Ectodermal cell (in vitro differentiated cells): ENCODE results near the gene ANXA4.

Experiments
- H3K27ac ChIP-seq: 2 replicates; pipeline ENCODE4 v1.7.0; 2013; ENCODE audit warnings: mild to moderate bottlenecking, low read depth, low read length; ENCODE audit not compliant: insufficient read depth, poor library complexity, severe bottlenecking
- H3K27me3 ChIP-seq: 2 replicates; pipeline ENCODE4 v1.7.0; 2013; ENCODE audit warnings: mild to moderate bottlenecking, low read length; ENCODE audit not compliant: insufficient read depth, control insufficient read depth, poor library complexity, severe bottlenecking
- H3K36me3 ChIP-seq: one replicate; pipeline ENCODE4 v1.7.0; 2013; ENCODE audit warnings: low read length; ENCODE audit not compliant: control insufficient read depth, insufficient read depth
- H3K4me1 ChIP-seq: one replicate; pipeline ENCODE4 v1.7.0; 2013; ENCODE audit warnings: low read length; ENCODE audit not compliant: control insufficient read depth, insufficient read depth
- H3K4me3 ChIP-seq: 2 replicates; pipeline ENCODE4 v1.7.0; 2013; ENCODE audit warnings: low read depth, low read length, control low read depth; ENCODE audit not compliant: insufficient read depth
- H3K9me3 ChIP-seq: 2 replicates; pipeline ENCODE4 v1.7.0; 2013; ENCODE audit warnings: mild to moderate bottlenecking, low read length, moderate library complexity; ENCODE audit not compliant: control insufficient read depth
- WGBS, 2 experiments: methylation state at CpG; one replicate each; pipeline ENCODE4 v1.1.7; 2013; ENCODE audit warnings: missing lambda C conversion rate in 2 of 2; 5-methylcytosine and 5-hydroxymethylcytosine counted together

ANXA4 gene

DNA sequence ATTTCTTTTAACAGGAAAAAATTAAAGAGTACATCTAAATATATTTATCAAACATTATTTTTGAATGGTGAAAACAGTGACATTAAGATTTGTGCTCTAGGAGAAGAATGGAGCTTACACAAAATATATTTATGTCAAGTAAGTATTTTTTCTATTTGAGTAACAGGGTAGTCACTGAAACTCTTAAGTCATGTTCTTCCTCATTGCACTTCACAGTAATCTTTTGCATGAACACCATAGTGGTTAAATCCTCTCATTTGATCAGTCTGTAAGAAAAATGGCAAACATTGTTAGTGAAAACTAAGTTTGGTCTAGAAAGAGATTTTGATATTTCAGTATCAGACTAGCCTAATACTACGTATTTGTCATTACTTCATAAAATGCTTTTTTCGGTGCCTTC lies 95.6 kb downstream of the ANXA4 start:
- H3K9me3 ChIP-seq: no peaks in the 10 kb centered on the region
- WGBS, 2 experiments: 100% methylated on average over 1 to 2 of the region's 2 CpGs
- no peaks in the 10 kb centered on the region for H3K27me3 ChIP-seq
- no peak overlapping the region for H3K4me3 ChIP-seq
- no peak overlapping the region for H3K27ac ChIP-seq
- peaks cover 7% of the 10 kb centered on the region for H3K36me3 ChIP-seq
- no peaks in the 10 kb centered on the region for H3K4me1 ChIP-seq

DNA sequence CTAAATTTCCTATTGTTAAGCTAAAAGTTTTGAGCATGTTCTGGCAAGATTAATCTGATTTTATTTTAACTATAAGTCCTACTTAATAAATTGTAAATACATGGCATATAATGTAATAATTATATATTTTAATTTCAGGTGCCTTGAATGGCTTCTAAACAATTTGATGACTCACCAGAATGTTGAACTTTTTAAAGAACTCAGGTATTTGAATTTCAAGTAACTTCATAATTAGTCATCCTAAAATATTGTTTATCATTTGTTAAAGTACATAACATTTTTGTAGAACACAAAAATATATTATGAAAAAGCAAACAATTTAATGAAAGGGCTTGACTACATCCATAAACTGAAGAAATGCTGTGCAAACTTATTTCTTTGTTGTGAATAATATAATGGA lies 102.1 kb downstream of the ANXA4 start:
- peaks cover 10% of the 10 kb centered on the region for H3K36me3 ChIP-seq

DNA sequence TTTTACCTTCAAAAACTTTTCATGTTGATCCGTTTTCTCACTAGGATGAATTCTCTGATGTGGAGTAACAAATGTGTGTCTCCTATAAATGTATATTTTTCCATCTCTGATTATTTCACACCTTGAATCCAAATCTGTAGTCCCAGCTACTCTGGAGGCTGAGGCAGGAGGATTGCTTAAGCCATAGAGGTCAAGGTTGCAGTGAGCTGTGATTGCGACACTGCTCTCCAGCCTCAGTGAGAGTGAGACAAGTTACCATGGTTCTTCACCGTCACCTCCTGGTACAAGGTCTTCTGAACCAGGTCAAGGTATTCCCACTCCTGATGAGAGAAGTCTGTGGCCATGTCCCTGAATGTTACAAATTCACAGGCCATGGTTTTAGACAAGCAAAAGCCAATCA lies 102.6 kb downstream of the ANXA4 start:
- no peaks in the 10 kb centered on the region for H3K27me3 ChIP-seq
- H3K27ac ChIP-seq: no peak overlapping the region
- no peaks in the 10 kb centered on the region for H3K4me1 ChIP-seq
- WGBS, 2 experiments: 86 to 97% methylated on average over 2 of the region's 3 CpGs
- H3K36me3 ChIP-seq: peaks cover 10% of the 10 kb centered on the region
- H3K4me3 ChIP-seq: no peak overlapping the region
- no peaks in the 10 kb centered on the region for H3K9me3 ChIP-seq

More for the DNA sequence above, 102.1 kb downstream of the ANXA4 start:
- Histone ChIP-seq H3K4me1 (no peaks in the 10 kb centered on the region), H3K27me3 (no peaks in the 10 kb centered on the region), H3K27ac (no peak overlapping the region), H3K9me3 (no peaks in the 10 kb centered on the region), H3K4me3 (no peak overlapping the region)

DNA sequence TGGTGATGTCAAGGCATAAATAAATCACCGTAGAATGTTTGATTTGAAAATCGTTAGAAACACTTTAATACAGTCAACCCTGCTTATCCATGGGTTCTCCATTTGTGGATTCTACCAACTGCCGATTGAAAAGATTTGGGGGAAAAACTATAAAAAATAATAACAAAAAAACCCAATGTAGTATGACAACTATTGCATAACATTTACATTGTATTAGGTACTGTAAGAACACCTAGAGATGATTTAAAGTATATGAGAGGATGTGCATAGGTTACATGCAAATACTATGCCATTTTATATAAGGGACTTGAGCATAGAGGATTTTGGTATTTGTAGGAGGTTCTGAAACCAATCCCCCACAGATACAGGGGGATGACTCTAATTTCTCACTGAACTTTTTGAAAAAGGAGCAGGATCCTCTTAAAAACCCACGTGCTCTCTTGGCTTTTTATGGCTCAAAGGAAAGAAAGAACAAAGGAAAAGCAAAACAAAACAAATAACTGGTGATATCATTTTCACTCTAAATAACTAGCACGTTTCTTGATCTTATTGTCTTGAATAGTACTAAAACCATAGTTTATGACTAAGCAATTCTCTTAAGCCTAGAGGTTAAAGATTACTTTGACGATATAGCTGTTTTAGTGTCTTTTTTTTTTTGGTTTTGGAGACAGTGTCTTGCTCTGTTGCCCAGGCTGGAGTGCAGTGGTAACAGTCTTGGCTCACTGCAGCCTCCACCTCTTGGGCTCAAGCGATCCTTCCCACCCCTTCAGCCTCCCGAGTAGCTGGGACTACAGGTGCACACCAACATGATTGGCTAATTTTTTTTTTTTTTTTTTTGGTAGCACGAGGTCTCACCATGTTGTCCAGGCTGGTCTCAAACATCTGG lies 104.5 kb downstream of the ANXA4 start:
- no peaks in the 10 kb centered on the region for H3K4me1 ChIP-seq
- peaks cover 6% of the 10 kb centered on the region for H3K36me3 ChIP-seq
- no peak overlapping the region for H3K27ac ChIP-seq
- H3K9me3 ChIP-seq: no peaks in the 10 kb centered on the region
- no peak overlapping the region for H3K4me3 ChIP-seq
- 84 to 91% methylated on average over 5 to 9 of the region's 9 CpGs for WGBS, 2 experiments
- no peaks in the 10 kb centered on the region for H3K27me3 ChIP-seq

DNA sequence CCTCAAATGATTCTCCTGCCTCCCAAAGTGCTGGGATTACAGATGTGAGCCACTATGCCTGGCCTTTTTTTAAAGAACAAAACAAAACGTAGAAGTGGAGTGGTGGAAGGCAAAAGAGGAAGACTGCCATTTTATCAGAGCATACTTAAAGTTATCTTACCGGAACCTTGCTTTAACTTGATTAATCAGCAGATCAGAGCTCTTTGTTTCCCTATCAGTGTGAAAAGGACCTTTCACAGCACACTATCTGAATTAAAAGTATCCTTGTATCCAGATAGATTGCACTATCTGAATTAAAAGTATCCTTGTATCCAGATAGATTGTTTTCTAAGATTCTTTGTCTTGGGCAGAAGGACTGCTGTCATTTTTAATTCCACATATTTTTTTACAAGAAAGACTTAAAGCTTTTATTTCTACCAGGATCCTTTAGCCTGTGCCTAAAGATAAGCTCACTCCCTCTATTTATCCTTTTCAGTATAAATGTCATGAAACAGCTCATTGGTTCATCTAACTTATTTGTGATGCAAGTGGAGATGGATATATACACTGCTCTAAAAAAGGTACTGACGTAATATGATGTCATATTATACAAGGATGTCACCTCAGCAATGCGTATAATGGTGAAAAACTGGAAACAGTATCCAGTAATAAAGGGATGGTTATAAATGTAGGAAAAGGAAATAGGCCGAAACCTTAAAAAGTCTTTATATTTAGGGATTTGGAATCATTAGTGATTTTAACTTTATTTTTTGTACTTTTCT lies 105.3 kb downstream of the ANXA4 start:
- Histone ChIP-seq H3K27ac (no peak overlapping the region), H3K36me3 (peaks cover 6% of the 10 kb centered on the region)
- WGBS, 2 experiments: 99 to 100% methylated on average over 5 of the region's 5 CpGs

DNA sequence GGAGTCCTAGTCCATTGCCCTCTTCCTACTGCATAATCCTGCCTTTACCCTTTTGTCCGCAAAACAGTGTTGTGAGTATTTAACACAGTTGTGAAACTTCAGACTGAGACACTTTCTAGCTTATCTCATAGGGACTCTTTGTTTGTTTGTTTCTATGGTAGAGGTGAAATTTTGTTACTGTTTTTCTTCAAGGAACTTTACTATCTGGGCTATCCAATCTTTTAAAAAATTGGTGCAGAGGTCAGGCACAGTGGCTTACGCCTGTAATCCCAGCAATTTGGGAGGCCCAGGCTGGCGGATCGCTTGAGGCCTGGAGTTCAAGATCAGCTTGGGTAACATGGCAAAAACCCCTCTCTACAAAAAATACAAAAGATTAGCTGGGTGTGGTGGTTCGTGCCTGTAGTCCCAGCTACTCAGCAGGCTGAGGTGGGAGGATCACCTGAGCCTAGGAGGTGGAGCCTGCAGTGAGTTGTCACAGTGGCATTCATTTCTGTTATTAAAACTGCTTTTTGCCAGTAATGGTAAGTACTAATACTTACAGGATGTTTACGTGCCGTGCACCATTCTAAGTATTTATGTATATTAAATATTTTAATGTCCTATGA lies 106.4 kb downstream of the ANXA4 start:
- no peak overlapping the region for H3K27ac ChIP-seq
- 92 to 93% methylated on average over 5 to 7 of the region's 7 CpGs for WGBS, 2 experiments

More for the DNA sequence above, 105.3 kb downstream of the ANXA4 start:
- Histone ChIP-seq H3K9me3 (no peaks in the 10 kb centered on the region), H3K27me3 (no peaks in the 10 kb centered on the region), H3K4me3 (no peak overlapping the region), H3K4me1 (no peaks in the 10 kb centered on the region)

DNA sequence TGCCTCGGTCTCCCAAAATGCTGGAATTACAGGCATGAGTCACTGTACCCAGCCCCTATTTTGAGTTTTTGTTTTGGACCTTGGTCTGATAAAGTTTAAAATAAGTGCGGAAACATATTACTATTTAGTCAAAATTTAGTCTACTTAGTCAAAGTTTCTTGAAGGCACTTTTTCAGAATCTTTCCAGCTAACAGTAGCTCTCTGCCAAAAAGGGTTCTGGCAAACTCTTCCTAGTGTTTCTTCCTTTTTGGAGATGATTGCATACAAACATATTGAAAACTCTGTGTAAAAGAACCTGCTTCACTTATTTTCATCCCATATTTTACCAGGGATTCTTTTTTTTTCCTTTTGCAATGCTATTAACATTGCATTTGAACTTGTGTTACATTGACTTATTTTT lies 116.3 kb downstream of the ANXA4 start:
- 88 to 97% methylated on average over 1 to 2 of the region's 2 CpGs for WGBS, 2 experiments
- H3K4me3 ChIP-seq: no peak overlapping the region
- no peaks in the 10 kb centered on the region for H3K27me3 ChIP-seq
- no peaks in the 10 kb centered on the region for H3K4me1 ChIP-seq
- no peaks in the 10 kb centered on the region for H3K9me3 ChIP-seq
- H3K27ac ChIP-seq: no peak overlapping the region
- H3K36me3 ChIP-seq: peaks cover 4% of the 10 kb centered on the region

More for the DNA sequence above, 106.4 kb downstream of the ANXA4 start:
- Histone ChIP-seq H3K9me3 (no peaks in the 10 kb centered on the region), H3K4me1 (no peaks in the 10 kb centered on the region), H3K36me3 (peaks cover 6% of the 10 kb centered on the region), H3K4me3 (no peak overlapping the region), H3K27me3 (no peaks in the 10 kb centered on the region)

DNA sequence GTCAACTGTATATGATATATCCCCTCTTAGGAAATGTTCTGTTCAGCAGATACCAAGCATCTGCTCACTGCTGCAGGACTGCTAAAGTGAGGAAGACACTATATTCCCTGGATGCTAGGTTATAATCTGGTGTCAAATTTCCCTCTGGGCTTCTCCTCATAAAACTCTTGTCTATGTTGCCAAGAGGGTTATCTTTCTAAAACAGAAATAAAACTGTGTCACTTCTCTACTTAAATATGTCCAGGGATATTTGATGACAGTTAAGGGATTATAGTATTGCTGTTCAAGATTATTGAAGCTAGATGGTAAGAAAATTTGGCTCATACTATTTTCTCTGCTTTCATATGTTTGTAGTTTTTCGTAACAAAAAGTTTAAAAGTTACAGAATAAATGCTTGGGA lies 121.4 kb downstream of the ANXA4 start:
- H3K27me3 ChIP-seq: no peaks in the 10 kb centered on the region
- peaks cover 34% of the 10 kb centered on the region for H3K36me3 ChIP-seq
- H3K4me1 ChIP-seq: no peaks in the 10 kb centered on the region
- H3K9me3 ChIP-seq: no peaks in the 10 kb centered on the region
- 94 to 100% methylated on average over 1 of the region's 1 CpG for WGBS, 2 experiments
- no peak overlapping the region for H3K4me3 ChIP-seq
- H3K27ac ChIP-seq: no peak overlapping the region
